NCI-H82 treated with DMSO at 0.1 percent for 48 hours (cell line): ENCODE measurements around the gene AP1M1.
"Not testable (repeated sequence)": the region's sequence is repeated elsewhere in the genome, so short reads cannot be mapped to it uniquely, and the experiment has no call there.

Experiments used
- DNase-seq: peaks from one replicate; lab custom pipeline; 2025; ENCODE audit not compliant: unreplicated experiment; lab: John Stamatoyannopoulos, UW

Gene AP1M1

DNA sequence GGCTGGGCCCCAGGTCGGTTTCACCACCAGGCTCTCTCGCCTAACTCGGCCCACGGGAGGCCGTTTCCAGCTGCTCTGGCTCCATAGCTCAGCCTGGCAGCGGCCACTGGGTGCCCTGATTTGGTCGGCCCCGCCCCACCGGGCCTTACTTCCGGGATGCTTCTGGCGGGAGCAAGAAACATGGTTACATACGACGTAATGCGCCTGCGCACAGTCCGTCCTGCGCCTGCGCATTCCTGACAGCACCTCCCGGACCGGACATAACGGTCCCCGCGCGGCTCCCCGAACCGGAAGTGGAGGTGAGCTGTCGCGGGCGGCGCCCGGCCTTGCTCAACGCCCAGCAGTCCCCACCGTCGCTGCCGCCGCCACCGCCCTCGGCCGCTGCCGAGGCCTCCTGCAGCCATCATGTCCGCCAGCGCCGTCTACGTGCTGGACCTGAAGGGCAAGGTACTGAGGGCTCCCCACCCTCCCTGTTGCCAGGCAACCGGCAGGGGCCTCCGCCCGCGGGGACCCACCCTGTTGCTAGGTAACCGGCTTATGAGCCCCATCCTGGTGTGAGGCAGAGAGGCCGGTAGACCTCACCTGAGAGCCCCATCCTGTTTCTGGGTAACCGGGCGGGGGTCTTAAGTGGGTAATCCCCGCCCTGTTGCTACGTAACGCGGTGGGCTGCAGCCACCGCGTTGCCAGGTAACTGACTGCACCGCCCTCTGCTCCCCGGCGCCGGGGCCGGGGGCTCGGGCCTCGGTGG, at the start of gene AP1M1:
AP1M1 (plus strand) TSS at position 290 of the 748 bp plus-strand sequence; CDS start at position 406, 116 bp downstream.
- peak; percentile 97 for DNase-seq

DNA sequence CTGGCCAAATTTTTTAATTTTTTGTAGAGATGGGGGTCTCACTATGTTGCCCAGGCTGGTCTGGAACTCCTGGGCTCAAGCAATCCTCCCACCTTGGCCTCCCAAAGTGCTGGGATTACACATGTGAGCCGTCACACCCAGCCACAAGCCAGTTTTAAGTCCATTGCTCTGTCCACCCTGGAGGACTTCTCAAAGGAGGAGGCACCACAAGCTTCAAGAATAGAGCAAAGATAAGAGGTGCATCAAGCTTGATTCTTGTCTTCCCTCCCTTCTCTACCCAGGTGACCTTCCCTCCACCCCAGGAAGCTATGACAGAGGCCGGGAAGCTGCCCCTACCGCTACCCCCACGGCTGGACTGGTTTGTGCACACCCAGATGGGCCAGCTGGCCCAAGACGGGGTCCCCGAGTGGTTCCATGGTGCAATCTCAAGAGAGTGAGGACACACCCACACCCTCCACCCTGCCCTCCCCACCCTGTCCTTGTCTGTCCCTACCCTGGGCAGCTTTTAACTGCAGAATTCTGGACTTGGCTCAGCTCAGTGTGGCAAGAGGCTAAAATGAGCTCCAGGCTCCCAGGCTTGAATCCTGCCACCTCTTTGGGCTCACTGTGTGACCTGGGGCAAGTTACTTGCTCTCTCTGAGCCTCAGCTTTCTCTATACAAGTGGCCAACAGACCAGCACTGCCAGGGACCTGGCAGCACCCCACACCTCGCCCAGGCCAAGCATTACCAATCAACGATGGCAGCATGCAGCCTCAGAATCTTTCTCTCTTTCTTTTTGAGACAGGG, 49.1 kb upstream of the AP1M1 start:
- no peak for DNase-seq

DNA sequence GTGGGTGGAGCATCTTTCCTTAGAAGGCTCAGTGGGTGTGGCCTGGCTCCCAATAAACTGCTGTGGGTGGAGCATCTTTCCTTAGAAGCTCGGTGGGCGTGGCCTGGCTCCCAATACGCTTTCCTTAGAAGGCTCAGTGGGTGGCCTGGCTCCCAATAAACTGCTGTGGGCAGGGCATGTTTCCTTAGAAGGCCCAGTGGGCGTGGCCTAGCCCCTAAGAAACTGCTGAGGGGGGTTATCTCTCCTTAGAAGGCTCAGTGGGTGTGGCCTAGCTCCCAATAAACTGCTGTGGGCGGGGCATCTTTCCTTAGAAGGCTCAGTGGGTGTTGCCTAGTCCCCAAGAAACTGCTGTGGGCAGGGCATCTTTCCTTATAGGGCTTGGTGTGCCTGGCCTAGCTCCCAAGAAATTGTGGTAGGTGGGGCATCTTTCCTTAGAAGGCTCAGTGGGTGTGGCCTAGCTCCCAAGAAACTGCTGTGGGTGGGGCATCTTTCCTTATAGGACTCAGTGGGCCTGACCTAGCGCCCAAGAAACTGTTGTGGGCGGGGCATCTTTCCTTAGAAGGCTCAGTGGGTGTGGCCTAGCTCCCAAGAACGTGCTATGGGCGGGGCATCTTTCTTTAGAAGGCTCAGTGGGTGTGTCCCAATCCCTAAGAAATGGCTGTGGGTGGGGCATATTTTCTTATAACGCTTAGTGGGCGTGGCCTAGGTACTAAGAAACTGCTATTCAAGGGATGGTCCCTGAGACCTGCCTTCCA, 44.0 kb upstream of the AP1M1 start:
- no peak for DNase-seq

DNA sequence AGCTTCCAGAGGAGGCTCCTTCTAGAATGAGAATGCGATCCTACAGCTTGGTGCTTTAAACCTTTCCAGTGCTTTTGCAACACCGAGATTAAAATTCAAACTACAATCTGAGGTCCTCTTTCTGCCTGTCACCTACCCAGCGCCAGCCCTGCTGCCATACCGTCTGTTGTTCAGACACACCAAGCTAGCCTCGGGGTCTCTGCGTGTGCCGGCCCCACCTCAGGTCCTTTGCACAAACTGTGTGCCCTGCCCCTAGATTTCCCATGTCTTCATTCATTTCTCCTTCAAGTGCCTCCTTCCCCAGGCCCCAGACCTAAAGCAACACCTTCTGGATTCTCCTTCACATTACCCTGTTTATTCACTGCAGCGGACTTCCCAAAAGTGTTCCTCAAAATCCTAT, 43.2 kb upstream of the AP1M1 start:
- no peak for DNase-seq

DNA sequence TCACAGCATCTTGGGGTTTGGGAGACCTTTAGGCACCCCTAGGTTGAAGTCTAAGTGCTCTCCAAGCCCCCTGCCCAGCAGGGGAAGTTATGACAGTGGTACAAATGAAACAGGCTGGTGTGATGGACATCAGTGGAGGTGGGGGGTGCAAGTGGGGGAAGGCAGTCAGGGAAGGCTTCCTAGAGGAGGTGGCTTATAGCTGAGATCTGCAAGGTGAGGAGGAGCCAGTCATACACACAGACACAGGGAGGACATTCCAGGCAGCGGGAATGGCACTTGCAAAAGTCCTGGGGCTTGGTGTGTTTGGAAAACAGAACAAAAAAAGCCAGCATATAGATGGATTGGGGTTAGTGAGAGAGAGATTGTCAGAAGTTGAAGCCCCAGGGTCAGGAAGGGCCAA, 42.6 kb upstream of the AP1M1 start:
- no peak for DNase-seq

DNA sequence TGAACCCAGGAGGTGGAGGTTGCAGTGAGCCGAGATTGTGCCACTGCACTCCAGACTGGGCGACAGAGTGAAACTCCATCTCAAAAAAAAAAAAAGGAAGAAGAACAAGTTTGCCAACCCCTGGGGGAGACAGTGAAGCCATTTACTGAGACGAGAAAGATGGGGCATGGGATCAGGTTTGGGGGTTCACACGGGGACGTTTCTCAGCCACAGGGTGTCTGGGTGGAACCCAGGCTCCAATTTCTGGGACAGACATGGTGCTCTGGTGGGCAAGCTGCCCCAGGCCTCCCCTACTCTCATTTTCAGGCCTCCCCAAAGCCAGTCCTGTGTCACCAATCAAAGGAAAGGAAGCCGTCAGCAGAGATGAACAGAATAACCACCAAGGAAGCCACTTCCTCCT, 40.8 kb upstream of the AP1M1 start:
- no peak for DNase-seq

DNA sequence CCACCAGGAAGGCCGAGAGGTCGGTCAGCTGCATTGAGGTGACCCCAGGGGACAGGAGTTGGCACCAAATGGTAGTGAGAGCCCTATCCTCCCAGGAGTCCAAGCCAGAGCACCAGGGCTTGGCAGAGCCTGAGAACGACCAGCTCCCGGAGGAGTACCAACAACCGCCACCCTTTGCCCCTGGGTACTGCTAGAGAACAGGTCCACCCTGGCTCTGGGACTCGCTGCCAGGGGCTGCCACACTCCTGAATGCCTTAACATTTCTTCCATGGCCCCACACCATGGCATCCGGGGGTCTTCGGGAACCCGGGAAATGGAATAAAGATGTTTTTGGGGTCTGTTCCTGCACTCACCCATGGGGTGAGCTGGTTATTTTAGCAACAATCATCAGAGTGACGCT, 40.1 kb upstream of the AP1M1 start:
- no peak for DNase-seq

DNA sequence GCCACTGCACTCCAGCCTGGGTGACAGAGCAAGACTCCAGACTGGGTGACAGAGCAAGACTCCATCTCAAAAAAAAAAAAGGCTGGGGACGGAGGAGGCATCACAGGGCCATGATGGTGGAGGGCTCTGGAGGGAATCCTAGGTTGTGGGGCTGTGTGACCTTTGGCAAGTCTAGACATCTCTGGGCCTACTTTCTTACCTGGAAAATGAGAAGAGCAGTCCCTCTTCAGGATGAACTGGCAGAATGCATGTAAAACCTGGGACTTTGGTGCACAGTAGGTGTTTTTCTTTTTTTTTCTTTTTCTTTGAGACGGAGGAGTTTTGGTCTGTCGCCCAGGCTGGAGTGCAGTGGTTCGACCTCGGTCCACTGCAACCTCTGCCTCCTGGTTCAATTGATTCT, 38.1 kb upstream of the AP1M1 start:
- DNase-seq = no peak

DNA sequence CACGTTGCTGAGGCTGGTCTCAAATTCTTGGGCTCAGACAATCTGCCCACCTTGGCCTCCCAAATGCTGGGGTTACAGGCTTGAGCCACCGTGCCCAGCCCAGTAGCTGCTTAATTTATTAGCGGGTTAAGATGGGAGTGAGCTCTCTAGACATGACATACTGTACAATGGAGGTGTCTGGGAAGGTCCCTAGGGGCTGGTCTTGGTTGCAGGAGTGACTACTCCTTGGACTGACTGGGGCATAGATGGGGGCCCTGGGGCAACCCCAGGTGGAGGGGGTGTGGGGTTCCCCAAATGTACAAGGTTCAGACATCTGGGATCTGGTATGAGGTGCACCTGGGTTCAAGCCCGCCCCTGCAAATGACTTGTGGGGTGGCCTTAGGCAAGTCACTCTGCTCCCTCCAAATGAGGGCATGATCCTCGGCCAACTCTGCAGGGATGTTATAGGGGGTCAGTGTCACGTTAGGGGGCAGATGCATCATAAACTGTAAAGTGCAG, 37.2 kb upstream of the AP1M1 start:
- DNase-seq = no peak

DNA sequence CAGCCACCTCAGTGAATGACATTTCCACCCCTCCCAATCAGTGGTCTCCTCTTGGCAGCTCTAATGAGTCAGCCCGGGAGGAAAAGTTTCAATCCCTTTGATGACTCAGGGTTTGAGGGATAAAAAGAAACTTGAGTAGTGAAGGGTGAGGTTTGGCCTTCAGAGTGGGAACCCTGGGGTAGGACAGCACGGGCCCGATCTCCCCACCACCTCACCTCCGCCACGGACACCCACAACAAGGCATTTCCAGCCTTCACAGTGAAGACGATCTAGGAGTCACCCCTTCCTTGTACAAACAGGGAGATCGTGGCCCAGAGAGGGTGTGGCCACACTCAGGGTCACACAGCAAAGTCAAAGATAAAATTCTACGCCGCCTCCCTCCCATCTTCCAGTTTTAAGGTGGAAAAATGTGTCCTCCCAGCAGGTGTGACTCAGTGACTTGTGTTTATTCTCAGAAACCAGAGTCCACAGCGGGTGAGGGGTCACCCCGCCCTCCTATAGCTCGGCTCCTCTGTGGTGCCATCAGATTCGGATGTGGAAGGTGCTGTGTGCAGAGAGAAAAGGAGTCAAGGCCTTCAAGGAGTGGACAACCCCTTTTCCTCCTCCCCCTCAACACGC, 36.7 kb upstream of the AP1M1 start:
- DNase-seq = no peak

DNA sequence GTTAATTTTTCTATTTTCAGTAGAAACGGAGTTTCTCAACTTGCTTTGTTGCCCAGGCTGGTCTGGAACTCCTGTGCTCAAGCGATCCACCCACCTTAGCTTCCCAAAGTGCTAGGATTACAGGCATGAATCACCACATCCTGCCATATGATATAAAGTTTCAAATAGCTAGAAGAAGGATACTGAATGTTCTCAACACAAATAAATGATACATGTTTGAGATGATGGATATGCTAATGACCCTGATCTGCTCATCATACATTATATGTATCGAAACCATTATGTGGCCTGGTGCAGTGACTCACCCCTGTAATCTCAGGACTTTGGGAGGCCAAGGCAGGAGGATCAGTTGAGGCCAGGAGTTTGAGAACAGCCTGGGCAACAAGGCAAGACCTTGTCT, 35.9 kb upstream of the AP1M1 start:
- DNase-seq = no peak

DNA sequence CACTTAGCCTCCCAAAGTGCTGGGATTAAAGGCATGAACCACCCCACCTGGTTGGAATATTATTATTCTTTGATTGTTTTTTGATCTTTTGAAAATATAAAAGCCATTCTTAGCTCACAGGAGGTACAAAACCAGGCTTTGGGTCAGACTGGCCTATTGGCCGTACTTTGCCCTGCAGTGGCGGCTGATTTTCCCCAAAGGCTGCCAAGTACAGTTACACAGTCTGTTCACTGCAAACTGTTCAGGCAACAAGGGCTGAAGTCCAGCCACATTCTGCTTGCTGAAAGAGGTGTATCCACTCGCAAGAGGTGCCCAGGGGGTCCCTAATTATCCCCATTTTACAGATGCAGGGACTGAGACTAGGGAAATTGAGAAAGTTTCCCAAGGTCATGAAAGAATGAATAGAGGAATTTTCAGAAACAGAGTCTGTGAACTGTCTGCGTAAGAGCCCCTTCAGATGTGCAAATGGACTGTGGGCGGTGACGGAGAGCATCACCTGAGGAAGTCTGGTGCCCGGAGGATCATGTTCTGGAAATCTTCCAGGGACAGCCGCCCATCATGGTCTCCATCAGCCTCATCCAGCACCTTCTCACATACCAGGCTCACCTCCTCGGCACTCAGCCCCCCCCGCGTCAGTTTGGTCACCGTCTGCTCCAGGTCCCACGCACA, 33.4 kb upstream of the AP1M1 start:
- no peak for DNase-seq

DNA sequence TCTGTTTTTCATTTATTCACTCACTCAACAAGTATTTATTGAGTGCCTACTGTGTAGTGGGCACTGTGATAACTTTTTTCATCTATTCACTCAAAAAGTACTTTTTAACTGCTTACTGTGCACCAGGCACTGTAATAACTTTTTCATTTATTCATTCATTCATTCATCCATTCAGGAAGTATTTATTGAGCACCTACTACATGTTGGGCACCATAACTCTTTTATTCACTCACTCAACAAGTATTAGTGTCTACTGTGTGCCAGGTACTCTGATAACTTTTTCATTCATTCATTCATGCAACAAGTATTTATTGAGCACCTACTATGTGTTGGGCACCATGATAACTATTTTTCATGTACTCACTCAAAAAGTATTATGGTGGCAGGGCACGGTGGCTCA, 31.3 kb upstream of the AP1M1 start:
- DNase-seq = no peak

DNA sequence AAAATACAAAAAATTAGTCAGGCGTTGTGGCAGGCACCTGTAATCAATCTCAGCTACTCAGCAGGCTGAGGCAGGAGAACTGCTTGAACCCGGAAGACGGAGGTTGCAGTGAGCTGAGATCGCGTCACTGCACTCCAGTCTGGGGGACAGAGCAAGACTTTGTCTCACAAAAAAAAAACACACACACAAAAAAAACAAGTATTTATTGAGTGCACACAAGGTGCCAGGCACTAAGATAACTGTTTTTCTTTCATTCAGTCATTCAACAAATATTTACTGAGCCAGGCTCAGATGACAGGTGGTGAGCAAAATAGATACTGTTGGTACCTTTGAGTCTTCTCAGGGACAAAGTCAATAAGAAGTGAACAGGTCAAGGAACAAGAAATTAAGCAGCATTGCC, 30.7 kb upstream of the AP1M1 start:
- no peak for DNase-seq

DNA sequence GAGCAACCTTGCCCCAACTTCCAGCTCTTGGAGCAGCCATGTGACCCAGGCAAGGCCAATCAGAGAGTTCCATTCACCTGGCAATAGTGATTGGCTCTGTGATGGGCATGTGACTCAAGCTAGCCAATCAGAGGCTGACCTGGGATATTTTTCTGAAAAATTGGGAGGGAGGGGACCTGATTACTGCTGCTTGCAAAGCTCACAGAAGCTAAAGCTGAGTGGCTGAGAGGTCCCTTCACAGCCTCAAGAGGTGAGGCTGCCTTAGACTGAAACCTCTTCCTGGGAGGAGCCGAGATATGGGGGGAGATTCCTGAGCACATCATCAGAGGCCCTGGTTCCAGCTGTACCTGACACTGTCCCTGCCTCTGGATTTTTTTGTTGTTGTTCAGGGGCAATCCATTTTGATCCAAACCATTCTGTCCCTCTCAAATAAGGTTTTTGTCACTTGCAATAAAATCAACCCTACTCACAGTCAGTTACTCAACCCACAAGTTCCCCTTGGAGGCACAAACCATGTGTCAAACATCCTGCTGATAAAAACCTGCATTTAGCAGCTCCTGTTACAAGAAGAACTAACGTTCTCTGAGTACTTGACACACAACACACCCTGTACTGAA, 29.1 kb upstream of the AP1M1 start:
- DNase-seq = no peak

DNA sequence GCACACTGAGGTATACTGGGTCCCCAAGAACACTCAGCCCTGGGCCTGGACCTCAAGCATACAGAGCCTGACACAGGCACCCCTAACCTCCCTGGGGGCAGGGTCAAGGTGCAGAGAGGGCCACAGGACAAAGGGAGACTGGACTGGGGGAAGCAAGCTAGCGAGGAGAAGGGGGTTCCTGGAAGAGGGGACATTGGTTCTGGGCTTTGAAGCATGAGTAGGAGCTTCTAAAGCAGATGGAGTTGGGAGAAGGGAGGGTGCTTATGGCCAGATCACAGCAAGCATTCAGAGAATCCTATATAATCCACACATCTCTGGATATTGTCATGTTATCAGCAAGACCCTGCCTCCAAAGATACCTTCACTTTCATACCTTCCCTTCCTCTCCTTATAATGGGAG, 27.6 kb upstream of the AP1M1 start:
- DNase-seq = no peak

DNA sequence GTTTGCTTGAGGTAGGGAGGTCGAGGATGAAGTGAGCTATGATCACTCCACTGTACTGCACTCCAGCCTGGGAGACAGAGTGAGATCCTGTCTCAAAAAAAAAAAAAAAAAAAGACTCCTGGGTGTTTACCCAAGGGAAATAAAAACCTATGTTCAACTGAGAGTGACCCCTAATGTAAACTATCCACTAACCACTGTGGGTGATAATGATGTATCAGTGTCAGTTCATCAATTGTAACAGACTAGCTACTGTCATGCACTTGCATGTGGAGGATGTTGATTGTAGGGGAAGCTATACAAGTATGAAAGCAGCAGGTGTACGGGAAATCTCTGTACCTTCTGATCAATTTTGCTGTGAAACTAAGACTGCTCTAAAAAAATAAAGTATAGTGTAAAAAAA, 21.8 kb upstream of the AP1M1 start:
- no peak for DNase-seq

DNA sequence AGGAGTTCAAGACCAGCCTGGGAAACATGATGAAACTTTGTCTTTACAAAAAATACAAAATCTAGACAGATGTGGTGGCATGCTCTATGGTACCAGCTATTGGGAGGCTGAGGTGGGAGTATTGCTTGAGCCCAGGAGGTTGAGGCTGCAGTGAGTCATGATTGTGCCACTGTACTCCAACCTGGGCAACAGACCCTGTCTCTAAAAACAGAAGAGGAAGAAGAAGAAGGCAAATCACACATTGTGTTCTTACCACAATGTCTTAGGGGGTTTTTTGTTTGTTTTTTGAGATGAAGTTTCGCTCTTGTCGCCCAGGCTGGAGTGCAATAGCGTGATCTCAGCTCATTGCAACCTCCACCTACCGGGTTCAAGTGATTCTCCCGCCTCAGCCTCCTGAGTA, 18.8 kb upstream of the AP1M1 start:
- DNase-seq = not testable (repeated sequence)

DNA sequence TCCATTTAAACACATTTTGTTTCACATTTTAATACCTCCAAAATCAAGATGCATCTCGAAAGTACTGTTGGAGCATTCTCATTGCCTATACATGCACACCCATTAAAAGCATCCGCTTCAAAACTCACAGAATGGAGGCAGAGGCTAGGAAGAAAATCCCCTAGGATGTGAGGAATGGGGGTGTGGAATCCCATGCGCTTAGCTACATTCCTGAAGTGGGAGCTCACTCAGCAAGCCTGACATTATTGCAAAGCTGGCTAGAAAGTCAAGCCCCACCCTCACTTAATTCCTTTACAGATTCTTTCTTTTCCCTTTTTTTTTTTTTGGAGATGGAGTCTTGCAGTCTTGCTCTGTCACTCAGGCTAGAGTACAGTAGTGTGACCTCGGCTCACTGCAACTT, 17.1 kb upstream of the AP1M1 start:
- no peak for DNase-seq

DNA sequence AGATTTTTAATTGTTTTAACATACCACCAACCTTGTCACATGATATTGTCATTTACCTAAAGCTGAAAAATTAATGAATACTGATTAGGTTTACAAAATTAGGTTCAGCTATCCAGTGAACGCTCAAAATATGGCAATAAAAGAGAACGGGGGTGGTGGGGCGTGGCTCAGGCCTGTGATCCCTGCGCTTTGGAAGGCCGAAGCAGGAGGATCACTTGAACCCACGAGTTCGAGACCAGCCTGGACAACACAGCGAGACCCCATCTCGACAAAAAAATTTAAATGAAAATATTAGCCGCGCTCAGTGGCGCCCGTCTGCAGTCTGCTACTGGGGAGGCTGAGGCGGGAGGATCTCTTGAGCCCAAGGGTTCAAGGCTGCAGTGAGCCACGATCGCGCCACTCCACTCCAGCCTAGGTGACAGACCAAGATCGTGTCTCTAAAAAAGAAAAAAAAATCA, 13.0 kb upstream of the AP1M1 start:
- no peak for DNase-seq
